Measurements from ENCODE around the gene KIAA0232.

Gene KIAA0232

GRCh38 chr4:6802626-6803025 is 20.1 kb downstream of the KIAA0232 start:
- 0 out of 3 replicates have a peak, but pooled peaks have one; percentile 3 for ATAC-seq (ENCODE audit: insufficient read depth, low read depth)

GRCh38 chr4:6803246-6803645 is 20.7 kb downstream of the KIAA0232 start:
- H4K20me1 ChIP-seq (ENCODE audit: insufficient read depth, low read length): peaks cover 49% of the 10 kb centered on the region
- H3K4me2 ChIP-seq (ENCODE audit: insufficient read depth, low read length): no peak overlapping the region
- H3K27ac ChIP-seq (ENCODE audit: low read length): no peak overlapping the region
- H3K9me3 ChIP-seq (ENCODE audit: insufficient read depth, low read length, severe bottlenecking): no peaks in the 10 kb centered on the region
- no peaks in the 10 kb centered on the region for H3K27me3 ChIP-seq (ENCODE audit: insufficient read depth, low read length, poor library complexity)
- no peak overlapping the region for H3K9ac ChIP-seq (ENCODE audit: low read depth, low read length)
- H3K4me1 ChIP-seq (ENCODE audit: insufficient read depth, low read length): no peaks in the 10 kb centered on the region
- ATAC-seq (ENCODE audit: insufficient read depth, low read depth) (no peak), DNase-seq (no peak)
- peaks cover 97% of the 10 kb centered on the region for H3K79me2 ChIP-seq (ENCODE audit: insufficient read depth, low read length)
- H3K4me3 ChIP-seq (ENCODE audit: low read depth in 1 of 2, low read length in 2 of 2): no peak overlapping the region
- TF ChIP-seq CTCF (IDR thresholded peaks at IDR 0.05; ENCODE audit: borderline replicate concordance, extremely low read depth, low read length, poor library complexity, severe bottlenecking) (no peak), EZH2 (IDR thresholded peaks at IDR 0.05; ENCODE audit: borderline replicate concordance, low read depth, low read length, severe bottlenecking) (no peak)
- H2AFZ ChIP-seq (ENCODE audit: low read depth, low read length): no peak overlapping the region
- H3K36me3 ChIP-seq (ENCODE audit: insufficient read depth, low read length): peaks cover 11% of the 10 kb centered on the region; the same call in 1 of the 2 replicates

More at GRCh38 chr4:6802626-6803025, 20.1 kb downstream of the KIAA0232 start:
- Histone ChIP-seq H3K4me2 (ENCODE audit: insufficient read depth, low read length) (no peak overlapping the region), H3K27me3 (ENCODE audit: insufficient read depth, low read length, poor library complexity) (no peaks in the 10 kb centered on the region), H3K9ac (ENCODE audit: low read depth, low read length) (no peak overlapping the region), H3K4me3 (ENCODE audit: low read depth in 1 of 2, low read length in 2 of 2) (no peak overlapping the region), H3K79me2 (ENCODE audit: insufficient read depth, low read length) (peaks cover 95% of the 10 kb centered on the region), H3K9me3 (ENCODE audit: insufficient read depth, low read length, severe bottlenecking) (no peaks in the 10 kb centered on the region), H3K27ac (ENCODE audit: low read length) (no peak overlapping the region), H2AFZ (ENCODE audit: low read depth, low read length) (no peak overlapping the region), H3K36me3 (ENCODE audit: insufficient read depth, low read length) (peaks cover 12% of the 10 kb centered on the region; the same call in 1 of the 2 replicates), H3K4me1 (ENCODE audit: insufficient read depth, low read length) (no peaks in the 10 kb centered on the region), H4K20me1 (ENCODE audit: insufficient read depth, low read length) (peaks cover 53% of the 10 kb centered on the region)
- TF ChIP-seq CTCF (IDR thresholded peaks at IDR 0.05; ENCODE audit: borderline replicate concordance, extremely low read depth, low read length, poor library complexity, severe bottlenecking) (no peak), EZH2 (IDR thresholded peaks at IDR 0.05; ENCODE audit: borderline replicate concordance, low read depth, low read length, severe bottlenecking) (no peak)
- DNase-seq: no peak

GRCh38 chr4:6804082-6804752 is 21.7 kb downstream of the KIAA0232 start:
- no peak overlapping the region for H3K4me3 ChIP-seq (ENCODE audit: low read depth in 1 of 2, low read length in 2 of 2)
- no peaks in the 10 kb centered on the region for H3K4me1 ChIP-seq (ENCODE audit: insufficient read depth, low read length)
- H3K4me2 ChIP-seq (ENCODE audit: insufficient read depth, low read length): no peak overlapping the region
- H3K79me2 ChIP-seq (ENCODE audit: insufficient read depth, low read length): peaks cover 97% of the 10 kb centered on the region
- no peak overlapping the region for H2AFZ ChIP-seq (ENCODE audit: low read depth, low read length)
- H3K36me3 ChIP-seq (ENCODE audit: insufficient read depth, low read length): peaks cover 6% of the 10 kb centered on the region; the same call in 1 of the 2 replicates
- TF ChIP-seq EZH2 (IDR thresholded peaks at IDR 0.05; ENCODE audit: borderline replicate concordance, low read depth, low read length, severe bottlenecking): no peak
- TF ChIP-seq CTCF (IDR thresholded peaks at IDR 0.05; ENCODE audit: borderline replicate concordance, extremely low read depth, low read length, poor library complexity, severe bottlenecking): no peak
- no peak overlapping the region for H3K27ac ChIP-seq (ENCODE audit: low read length)
- ATAC-seq (ENCODE audit: insufficient read depth, low read depth) (no peak), DNase-seq (no peak)
- H3K9me3 ChIP-seq (ENCODE audit: insufficient read depth, low read length, severe bottlenecking): no peaks in the 10 kb centered on the region
- peaks cover 49% of the 10 kb centered on the region for H4K20me1 ChIP-seq (ENCODE audit: insufficient read depth, low read length)
- H3K27me3 ChIP-seq (ENCODE audit: insufficient read depth, low read length, poor library complexity): no peaks in the 10 kb centered on the region
- H3K9ac ChIP-seq (ENCODE audit: low read depth, low read length): no peak overlapping the region
